ENCODE data around the gene ZMYND19. TPM values are rescaled to one million over a fixed set of nuclear protein-coding genes. Genes with fewer than 3 reads are reported as not detected.

Gene ZMYND19
- total RNA-seq, 2 donors from 2014 or later, result 47.8 to 51.0 TPM

GRCh38 chr9:137607141-137607857 is 17.0 kb upstream of the ZMYND19 start:
- Histone ChIP-seq H3K4me1 (ENCODE audit: control insufficient read depth, insufficient read depth, low read length) (no peaks in the 10 kb centered on the region), H3K9me3 (ENCODE audit: control insufficient read depth, low read length) (no peaks in the 10 kb centered on the region), H3K9ac (ENCODE audit: extremely low read depth, low read length, poor library complexity, severe bottlenecking) (no peak overlapping the region), H3K27me3 (ENCODE audit: control insufficient read depth, insufficient read depth, low read length, poor library complexity, severe bottlenecking) (no peaks in the 10 kb centered on the region), H3K36me3 (ENCODE audit: control insufficient read depth, insufficient read depth, low read length) (no peaks in the 10 kb centered on the region), H3K27ac (ENCODE audit: low read depth, low read length) (no peak overlapping the region), H3K4me3 (ENCODE audit: low read length) (peak overlapping the region; percentile 77)
- TF ChIP-seq CTCF (conservative IDR thresholded peaks at IDR 0.05), result no peak
- 89 to 91% methylated on average over 9 to 17 of the region's 17 CpGs for WGBS, 2 experiments (ENCODE audit: insufficient coverage in 1 of 2, insufficient read length in 1 of 2)
- no peak for DNase-seq
- no peaks in the 10 kb centered on the region for H3K36me3 Mint-ChIP-seq (ENCODE audit: low read depth)
- peak overlapping the region; percentile 62 for H3K4me3 Mint-ChIP-seq
- H3K4me1 Mint-ChIP-seq, result peaks cover 27% of the 10 kb centered on the region
- H3K9me3 Mint-ChIP-seq, result no peaks in the 10 kb centered on the region
- H3K27ac Mint-ChIP-seq, result no peak overlapping the region
- peaks cover 6% of the 10 kb centered on the region for H3K27me3 Mint-ChIP-seq (ENCODE audit: insufficient read depth)

- TF ChIP-seq CTCF (conservative IDR thresholded peaks at IDR 0.05), result no peak
- Histone ChIP-seq H3K4me1 (ENCODE audit: control insufficient read depth, insufficient read depth, low read length) (no peaks in the 10 kb centered on the region), H3K36me3 (ENCODE audit: control insufficient read depth, insufficient read depth, low read length) (no peaks in the 10 kb centered on the region), H3K4me3 (ENCODE audit: low read length) (peak overlapping the region; percentile 77), H3K9me3 (ENCODE audit: control insufficient read depth, low read length) (no peaks in the 10 kb centered on the region), H3K27ac (ENCODE audit: low read depth, low read length) (no peak overlapping the region), H3K27me3 (ENCODE audit: control insufficient read depth, insufficient read depth, low read length, poor library complexity, severe bottlenecking) (no peaks in the 10 kb centered on the region), H3K9ac (ENCODE audit: extremely low read depth, low read length, poor library complexity, severe bottlenecking) (no peak overlapping the region)
- peak; percentile 57 for DNase-seq
- H3K27me3 Mint-ChIP-seq (ENCODE audit: insufficient read depth), result peaks cover 6% of the 10 kb centered on the region
- H3K9me3 Mint-ChIP-seq, result no peaks in the 10 kb centered on the region
- H3K36me3 Mint-ChIP-seq (ENCODE audit: low read depth), result no peaks in the 10 kb centered on the region
- WGBS, 2 experiments (ENCODE audit: insufficient coverage in 1 of 2, insufficient read length in 1 of 2), result 73 to 88% methylated on average over 3 to 13 of the region's 13 CpGs
- H3K27ac Mint-ChIP-seq, result no peak overlapping the region
- H3K4me3 Mint-ChIP-seq, result peak overlapping the region; percentile 62
- H3K4me1 Mint-ChIP-seq, result peaks cover 27% of the 10 kb centered on the region
Observed at GRCh38 chr9:137606734-137607138, 16.4 kb upstream of the ZMYND19 start.

DNA sequence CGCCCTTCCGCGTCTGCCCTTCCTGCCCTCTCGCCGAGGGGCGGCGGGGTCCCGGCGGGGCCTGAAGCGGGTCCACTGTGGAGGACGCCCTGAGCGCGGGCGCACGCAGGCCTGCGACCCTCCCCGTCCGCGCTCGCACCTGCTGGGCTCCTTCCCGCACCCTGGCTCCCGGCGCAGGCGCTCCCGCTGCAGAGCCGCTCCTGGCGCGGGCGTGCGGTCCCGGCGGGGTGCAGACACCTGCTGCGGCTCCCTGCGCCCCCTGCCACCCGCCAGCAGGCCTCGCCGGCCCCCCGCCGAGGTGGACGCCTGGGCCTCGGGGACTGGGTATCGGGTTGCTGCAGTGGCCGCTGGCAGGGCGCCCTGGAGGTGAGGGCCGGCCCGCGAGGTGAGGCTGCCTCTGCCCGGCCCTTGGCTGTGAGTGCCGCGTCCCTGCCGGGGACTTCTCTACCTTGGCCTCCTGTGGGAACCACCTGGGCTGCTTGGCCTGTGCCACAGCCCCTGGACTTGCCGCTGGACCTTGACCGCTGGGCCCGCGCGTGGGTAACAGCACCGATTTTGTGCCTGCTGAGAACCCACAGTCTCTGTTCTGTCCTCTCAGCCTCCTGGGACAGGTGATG is 15.8 kb upstream of the ZMYND19 start:
- H3K27ac ChIP-seq (ENCODE audit: low read depth, low read length), result no peak overlapping the region
- H3K9me3 ChIP-seq (ENCODE audit: control insufficient read depth, low read length), result no peaks in the 10 kb centered on the region
- no peak for TF ChIP-seq CTCF (conservative IDR thresholded peaks at IDR 0.05)
- DNase-seq, result no peak
- H3K36me3 ChIP-seq (ENCODE audit: control insufficient read depth, insufficient read depth, low read length), result no peaks in the 10 kb centered on the region
- Mint-ChIP-seq H3K4me3 (peak overlapping the region; percentile 62), H3K27ac (no peak overlapping the region), H3K27me3 (ENCODE audit: insufficient read depth) (peaks cover 6% of the 10 kb centered on the region), H3K4me1 (peaks cover 22% of the 10 kb centered on the region), H3K36me3 (ENCODE audit: low read depth) (no peaks in the 10 kb centered on the region), H3K9me3 (no peaks in the 10 kb centered on the region)
- peak overlapping the region; percentile 47 for H3K9ac ChIP-seq (ENCODE audit: extremely low read depth, low read length, poor library complexity, severe bottlenecking)
- no peaks in the 10 kb centered on the region for H3K4me1 ChIP-seq (ENCODE audit: control insufficient read depth, insufficient read depth, low read length)
- no peaks in the 10 kb centered on the region for H3K27me3 ChIP-seq (ENCODE audit: control insufficient read depth, insufficient read depth, low read length, poor library complexity, severe bottlenecking)
- WGBS, 2 experiments (ENCODE audit: insufficient coverage in 1 of 2, insufficient read length in 1 of 2), result 8 to 61% methylated on average over 9 to 57 of the region's 57 CpGs
- peak overlapping the region; percentile 77 for H3K4me3 ChIP-seq (ENCODE audit: low read length)

Measured in endodermal cell (in vitro differentiated cells).